ENCODE measurements around the gene JAG1.
"Not testable (repeated sequence)": the region's sequence is repeated elsewhere in the genome, so short reads cannot be mapped to it uniquely, and the experiment has no call there.

JAG1 gene

DNA sequence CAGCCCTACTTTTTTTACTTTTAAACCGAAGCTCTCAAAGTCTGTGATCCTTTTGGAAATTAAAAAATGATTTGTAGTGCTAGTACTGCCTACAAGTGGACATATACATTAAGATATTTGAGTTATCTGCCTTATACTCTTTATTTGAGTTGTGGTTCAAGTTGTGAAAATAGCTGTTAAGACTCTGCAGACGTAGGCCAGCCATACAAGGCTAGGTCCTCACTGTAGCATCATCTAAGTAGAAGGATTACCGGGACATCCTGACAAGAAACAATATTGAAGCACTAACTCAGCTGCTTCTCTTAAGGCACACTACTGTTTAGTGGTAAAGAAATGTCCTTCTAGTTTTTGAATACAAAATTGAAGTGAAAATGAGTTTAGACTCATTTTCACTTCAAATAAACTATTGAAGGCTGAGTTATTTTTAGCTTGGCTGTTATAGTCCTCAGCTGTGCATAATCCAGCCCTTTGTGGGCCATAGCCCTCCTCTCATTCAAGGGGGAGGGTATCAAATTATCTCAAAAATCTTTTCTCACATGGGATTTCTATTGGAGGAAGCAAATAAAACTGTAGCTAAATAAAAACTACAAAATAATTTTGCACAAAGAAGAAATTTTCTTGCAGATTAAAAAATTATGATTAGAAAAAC, 68.1 kb downstream of the JAG1 start:
- DNase-seq = no peak

GRCh38 chr20:10604865-10605440, 68.8 kb downstream of the JAG1 start:
- no peak for DNase-seq

- DNase-seq = no peak
Measured at GRCh38 chr20:10603971-10604864, 69.6 kb downstream of the JAG1 start.

GRCh38 chr20:10603378-10603777, 70.4 kb downstream of the JAG1 start:
- no peak for DNase-seq

DNA sequence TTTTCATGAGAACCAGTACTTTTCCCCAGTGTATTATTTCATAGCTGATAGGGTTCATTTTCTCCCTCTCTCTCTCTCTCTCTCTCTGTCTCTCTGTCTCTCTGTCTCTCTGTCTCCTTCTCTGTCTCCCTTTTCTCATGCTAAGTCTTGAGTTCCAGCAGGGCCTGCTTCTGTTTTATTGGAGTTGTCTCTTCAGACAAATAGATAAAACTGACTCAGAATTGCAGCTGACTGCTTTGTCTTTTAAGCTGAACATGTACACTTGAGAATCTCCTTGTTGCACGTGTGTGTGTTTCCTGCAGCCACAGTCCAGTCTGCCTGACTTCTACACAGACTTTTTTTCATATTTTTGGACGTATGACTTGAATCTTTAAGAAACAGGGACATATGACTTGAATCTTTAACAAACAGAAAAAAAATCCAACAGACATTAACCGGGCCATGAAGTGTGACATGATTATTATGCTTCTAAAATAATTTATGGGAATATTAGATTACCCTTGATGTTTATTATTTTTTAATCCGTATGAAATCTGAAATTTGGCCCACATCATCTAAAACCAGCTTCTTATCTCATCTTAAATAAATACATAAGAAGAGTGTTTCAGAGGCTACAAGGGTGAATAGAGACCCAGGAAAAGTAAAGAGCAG, 71.5 kb downstream of the JAG1 start:
- no peak for DNase-seq

- DNase-seq = no peak
Measured at GRCh38 chr20:10597637-10598036, 76.2 kb downstream of the JAG1 start.

DNA sequence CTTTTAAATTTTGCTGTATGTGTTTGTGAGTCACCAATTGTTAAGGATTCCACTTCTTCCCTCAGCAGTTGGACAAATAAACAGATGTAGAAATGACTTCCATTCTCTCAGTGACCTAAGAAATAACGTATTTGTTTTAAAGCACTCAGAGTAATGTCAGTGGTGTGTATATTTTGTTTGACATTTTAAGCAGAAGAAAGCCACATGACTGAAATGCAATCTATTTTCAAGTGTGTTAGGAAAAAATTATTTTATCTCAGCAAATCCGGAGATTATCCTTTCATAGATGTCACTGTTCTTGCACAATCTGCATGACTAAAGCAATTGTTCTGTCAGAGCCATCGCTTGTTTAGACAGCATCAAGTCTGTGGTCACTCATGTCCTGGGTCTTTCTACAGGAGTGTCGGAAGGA, 77.1 kb downstream of the JAG1 start:
- DNase-seq = no peak

GRCh38 chr20:10595985-10596384, 77.8 kb downstream of the JAG1 start:
- no peak for DNase-seq

- no peak for DNase-seq
Measured at GRCh38 chr20:10595266-10595665, 78.5 kb downstream of the JAG1 start.

DNA sequence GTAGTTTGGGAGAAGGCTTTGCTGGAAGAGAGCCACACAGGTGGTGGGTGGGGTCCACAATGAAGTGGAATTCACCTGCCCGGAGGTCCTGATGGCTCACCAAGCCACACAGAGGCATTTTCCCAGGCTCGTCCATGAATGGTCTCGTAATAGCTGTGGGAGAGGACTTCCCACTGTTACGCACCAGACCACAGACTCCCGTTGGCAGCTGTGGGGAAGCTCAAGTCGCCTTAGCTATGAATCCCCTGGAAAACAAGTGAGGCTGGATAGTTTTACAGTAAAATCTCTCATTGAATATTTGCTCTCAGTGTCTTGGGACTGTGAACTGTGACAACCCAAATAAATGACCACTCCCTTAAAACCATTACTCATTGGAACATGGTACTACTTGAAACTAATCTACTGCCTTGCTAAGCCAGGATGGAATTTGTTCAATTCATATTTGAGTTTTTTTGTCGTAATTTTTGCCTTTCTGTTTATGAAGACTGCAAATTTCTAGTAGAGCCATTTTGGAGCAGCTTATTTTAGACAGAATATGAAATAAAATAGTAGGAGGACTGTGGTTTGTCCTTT, 79.4 kb downstream of the JAG1 start:
- no peak for DNase-seq

GRCh38 chr20:10591946-10592521, 81.8 kb downstream of the JAG1 start:
- DNase-seq = no peak

GRCh38 chr20:10590950-10591671, 82.7 kb downstream of the JAG1 start:
- no peak for DNase-seq

DNA sequence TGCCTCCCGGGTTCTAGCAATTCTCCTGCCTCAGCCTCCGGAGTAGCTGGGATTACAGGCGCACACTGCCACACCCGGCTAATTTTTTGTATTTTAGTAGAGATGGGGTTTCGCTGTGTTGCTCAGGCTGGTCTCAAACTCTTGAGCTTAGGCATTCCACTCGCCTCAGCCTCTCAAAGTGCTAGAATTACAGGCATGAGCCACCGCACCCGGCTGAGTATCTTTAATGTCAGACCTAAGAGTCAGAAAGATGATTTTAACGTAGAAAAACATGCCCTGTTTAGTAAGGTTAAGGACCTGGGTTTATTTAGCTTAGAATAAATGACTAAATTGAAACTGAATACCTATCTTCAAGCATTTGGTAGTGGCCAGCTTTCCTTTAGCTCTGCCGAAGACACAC, 83.4 kb downstream of the JAG1 start:
- DNase-seq = not testable (repeated sequence)

Measured in activated effector memory CD4-positive, alpha-beta T cell treated with Interleukin-2 at 50 U/mL for 16 hours (primary cell).